ENCODE data around the gene GRK6. TPM values are rescaled to one million over a fixed set of nuclear protein-coding genes. Genes with fewer than 3 reads are reported as not detected.

Gene GRK6
- total RNA-seq, 1 donor from 2014 or later = 25.7 TPM

DNA sequence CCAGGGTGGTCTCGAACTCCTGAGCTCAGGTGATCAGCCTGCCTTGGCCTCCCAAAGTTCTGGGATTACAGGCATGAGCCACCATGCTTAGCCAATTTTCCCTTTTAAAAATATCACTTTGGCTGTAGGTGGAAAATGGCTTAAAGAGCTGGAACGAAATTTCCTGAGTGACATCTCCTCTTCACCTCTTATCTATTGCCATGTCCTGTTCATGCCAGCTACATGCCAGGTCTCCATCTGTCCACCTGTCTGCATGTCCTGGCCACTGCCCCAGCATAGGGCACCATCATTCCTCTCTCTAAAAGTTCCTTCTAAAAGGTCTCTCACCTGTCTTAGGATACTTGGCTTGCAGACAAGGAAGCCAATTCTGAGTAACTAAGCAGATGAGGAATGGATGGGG is 2.8 kb upstream of the GRK6 start:
- no peak for FAIRE-seq
- no peak for DNase-seq (ENCODE audit: low spot score in 2 of 2)

DNA sequence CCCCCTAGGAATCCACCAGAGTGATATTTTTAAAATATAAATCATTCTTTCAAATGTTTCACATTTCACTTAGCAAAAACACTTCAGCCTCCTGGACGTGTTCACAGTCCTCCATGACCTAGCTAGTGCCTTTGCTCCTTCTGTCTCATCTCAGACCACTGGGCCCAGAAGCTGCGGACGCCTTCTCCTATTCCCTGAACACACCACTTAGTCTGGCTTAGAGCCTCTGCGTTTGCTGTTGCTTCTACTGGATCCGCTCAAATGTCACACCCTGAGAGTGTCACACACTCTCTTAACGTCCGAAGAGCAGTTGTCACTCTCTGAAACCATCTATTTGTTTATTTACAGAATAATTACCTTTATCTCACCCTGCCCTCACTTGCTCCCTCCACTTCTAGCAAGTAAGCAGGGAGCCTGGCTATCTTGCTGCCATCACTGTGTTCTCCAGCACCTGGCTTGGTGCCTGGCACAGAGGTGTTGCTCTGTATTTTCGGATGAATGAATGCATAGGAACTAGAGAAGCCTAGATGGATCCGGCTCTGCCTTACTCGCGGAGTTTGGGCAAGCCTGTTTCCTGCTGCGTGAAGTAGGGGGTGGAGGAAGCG is 1.2 kb upstream of the GRK6 start:
- no peak for FAIRE-seq
- no peak for DNase-seq (ENCODE audit: low spot score in 2 of 2)

DNA sequence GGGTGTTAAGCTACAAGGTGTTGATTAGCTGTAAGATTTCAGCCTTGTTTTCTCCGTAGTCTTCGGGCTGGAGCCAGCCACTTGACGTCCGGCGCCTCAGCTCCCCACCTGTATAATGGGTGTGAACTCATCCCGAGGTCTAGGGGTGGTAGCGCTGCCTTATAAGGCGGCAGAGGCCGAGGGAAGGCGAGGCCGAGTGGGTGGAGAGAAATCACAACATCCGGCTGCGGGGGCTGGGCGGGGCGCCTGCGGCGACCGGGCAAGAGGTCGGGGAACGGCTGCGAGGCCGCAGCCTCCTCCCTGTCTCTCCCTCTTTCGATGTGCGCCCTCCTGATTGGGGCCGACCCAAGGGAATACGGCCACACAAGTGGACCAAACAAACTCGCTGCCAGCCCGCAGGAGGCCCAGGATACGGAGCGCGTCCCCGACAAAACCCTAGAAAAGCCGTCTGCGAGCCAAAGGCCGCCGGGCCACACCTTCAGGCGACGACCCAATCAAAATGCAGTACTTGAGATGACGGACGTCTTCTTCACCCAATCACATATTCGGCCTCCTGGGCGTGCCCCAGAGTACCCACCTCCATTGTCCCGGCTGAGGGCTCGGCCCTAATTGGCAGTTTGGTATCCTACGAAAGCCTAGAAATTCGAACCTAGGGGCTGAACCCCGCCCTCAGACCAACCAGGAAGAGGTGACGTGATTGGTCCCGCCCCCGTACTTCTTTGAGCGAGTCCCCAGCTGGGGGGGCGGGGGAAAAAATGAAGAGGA is 493 bp upstream of the GRK6 start:
- peak; percentile 98 for FAIRE-seq

DNA sequence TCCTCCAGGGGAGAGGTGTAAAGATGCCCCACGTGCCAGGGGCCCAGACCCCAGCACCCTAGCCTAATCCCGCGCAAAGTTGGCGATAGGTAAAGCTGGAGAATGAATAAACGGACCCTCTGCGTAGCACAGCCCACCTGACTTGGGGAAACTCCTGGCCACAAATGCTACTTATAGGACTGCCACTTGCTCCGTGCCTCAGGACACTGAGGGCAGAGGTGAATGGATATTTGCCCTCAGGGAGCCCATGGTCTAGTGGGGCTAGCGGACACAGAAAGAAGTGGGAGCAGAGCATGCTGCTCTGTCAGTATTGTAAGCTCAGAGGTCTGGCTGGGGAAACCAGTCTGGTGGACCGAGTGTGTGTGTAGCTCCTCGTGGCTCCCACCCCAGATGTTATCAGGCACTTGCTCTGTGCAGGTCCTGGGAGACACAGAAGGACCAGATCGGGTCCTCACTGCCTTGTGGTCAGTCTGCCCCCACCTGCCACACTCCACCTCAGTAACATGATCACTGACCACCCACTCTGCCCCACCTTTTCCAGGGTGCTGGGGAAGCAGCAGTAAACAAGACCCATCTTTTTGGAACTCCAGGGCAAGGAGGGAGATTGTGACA is 841 bp downstream of the GRK6 start:
- DNase-seq (ENCODE audit: low spot score in 2 of 2) (no peak), FAIRE-seq (no peak)

More for the DNA sequence above, 493 bp upstream of the GRK6 start:
- DNase-seq (ENCODE audit: low spot score in 2 of 2) = peak in 1 of 2 donors; percentile 99

DNA sequence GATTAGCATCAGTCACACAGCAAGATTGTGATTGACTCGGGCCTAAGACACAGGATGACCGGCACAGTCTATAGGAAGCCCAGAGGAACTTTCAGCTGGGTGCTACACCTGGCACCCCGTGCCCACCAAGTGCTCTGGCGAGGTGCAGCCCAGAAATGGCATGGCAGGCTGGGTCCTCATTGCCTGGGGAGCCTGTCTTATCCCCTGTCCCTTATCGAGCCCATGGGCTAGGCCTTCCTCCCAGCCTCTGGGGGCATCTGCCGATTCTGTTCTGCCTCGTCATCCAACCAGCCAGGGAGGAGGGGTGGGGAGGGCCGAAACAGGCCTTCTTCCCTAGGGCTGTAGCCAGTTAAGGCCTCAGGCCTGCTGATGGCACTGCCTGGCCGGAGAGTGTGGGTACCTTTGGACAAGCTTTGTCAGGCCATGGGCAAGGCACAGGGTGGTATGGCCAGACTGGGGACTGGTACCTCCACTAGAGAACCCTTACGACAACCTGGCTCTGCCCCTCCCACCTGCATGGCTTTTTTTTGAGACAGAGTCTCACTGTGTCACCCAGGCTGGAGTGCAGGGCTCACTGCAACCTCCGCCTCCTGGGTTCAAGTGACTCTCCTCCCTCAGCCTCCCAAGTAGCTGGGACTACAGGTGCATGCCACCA is 1.6 kb downstream of the GRK6 start:
- DNase-seq (ENCODE audit: low spot score in 2 of 2) (no peak), FAIRE-seq (no peak)

DNA sequence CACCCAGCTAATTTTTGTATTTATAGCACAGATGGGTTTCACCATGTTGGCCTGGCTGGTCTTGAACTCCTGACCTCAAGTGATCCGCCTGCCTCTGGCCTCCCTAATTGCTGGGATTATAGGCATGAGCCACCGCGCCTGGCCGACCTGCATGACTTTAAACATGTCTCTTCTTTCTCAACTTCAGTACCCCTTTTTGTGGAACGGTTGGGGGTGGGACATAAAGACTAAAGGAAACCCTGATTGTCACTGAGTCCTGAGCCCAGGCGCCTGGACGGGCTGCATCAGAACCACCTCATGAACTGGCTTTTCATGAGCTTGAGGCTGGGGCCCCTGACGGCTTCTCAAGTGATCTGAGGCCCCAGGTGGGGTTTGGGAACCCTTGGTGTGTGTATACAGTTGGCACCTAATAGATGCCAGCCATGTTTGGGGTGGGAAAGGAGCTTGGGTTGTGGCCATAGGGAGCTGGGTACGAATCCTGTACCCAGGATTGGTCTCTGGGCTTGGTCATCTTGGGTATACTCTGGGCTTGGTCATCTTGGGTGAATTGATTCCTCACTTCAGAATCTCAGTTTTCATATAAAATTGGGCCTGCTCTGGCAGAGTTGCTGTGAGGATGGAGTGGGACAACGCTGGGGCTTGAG is 2.2 kb downstream of the GRK6 start:
- FAIRE-seq (no peak), DNase-seq (ENCODE audit: low spot score in 2 of 2) (no peak)

DNA sequence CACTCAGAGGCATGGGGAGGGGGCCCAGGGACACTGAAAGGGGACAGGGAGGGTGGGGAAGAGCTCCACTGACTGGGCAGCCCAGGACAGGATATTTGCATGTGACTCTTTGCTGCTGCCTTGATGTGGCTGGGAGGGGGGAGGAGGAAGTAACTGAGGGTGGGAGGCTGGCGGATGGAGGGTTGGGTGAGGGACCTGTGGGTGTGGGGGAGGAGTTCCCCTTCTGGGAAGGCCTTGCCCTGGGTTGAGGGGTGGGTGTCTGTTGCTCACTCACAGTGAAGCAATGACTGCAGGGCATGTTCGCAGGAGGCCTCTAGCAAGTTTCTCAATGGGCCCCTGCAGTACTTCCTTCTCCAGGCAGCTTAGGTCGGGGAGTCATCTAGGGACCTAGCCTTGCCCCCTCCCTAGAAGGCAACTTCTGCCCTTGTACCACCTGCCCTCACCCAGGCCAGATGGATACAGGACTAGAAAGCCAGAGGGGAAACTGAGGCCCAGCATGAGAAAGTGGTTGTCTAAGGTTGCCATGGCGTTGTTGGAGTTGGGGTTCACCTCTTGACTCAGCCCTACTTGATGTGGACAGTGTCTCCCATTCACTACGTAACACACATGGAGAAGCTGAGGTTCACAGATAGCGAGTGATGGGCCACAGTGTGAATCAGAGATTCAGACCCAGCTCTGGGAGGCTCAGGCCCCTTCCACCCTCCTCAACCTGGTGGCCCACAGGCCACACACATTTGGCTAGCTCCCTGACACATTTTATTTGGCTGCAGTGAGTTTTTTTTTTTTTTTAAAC is 3.0 kb downstream of the GRK6 start:
- no peak for FAIRE-seq

DNA sequence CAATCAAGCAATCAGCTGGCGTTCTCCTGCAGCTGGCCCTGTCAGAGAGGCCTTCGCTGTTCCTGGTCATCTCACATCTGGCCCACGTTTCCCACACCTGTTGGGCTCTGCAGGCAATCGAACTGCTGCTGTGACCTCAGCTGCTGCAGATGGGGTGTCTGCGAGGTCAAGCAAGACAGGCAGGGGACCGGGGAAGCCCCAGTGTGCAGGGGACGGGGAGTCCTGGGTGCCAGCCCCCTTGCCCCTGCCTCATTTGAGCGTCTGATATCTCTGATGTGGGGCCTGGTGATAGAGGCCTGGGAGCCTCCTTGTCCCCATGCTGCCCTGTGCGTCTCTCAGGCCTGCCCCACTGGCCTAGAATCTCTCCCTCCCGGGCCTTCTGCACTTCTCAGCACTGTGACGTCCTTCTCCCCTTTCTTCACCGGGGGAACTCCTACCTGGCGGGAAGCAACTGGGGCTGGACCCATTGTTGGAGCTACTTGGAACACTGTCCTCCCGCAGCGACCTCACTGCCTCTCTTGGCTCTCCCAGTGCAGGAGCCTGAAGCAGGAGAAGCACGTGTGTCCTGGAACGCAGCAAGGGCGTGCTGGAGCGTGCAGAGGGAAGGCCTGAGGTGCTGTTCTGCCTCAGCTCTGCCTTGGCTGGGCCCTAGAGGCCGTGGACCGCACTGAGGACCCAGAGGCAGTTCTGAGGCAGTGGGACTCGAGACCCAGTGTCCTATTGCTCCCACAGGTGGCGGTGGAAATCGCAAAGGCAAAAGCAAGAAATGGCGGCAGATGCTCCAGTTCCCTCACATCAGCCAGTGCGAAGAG is 3.9 kb downstream of the GRK6 start:
- DNase-seq (ENCODE audit: low spot score in 2 of 2) = no peak
- FAIRE-seq = no peak

More for the DNA sequence above, 3.0 kb downstream of the GRK6 start:
- DNase-seq (ENCODE audit: low spot score in 2 of 2) = no peak

DNA sequence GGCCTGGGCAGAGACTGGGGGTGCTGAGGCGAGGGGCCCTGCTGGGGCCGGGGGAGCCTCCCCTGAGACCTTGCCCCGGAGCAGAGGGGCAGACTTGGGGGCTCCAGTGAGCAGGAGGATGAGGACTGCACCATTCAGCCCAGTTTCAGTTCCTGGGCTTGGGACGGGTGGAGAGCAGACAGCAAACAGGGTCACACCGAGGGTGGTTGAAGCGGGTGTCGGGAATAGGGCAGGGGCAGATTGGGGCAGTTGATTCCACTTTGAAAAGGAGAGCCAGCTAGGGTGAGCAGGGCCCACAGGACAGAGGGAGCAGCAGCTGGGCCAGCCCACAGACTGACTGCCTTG is 4.5 kb downstream of the GRK6 start:
- DNase-seq (ENCODE audit: low spot score in 2 of 2) (no peak), FAIRE-seq (no peak)

DNA sequence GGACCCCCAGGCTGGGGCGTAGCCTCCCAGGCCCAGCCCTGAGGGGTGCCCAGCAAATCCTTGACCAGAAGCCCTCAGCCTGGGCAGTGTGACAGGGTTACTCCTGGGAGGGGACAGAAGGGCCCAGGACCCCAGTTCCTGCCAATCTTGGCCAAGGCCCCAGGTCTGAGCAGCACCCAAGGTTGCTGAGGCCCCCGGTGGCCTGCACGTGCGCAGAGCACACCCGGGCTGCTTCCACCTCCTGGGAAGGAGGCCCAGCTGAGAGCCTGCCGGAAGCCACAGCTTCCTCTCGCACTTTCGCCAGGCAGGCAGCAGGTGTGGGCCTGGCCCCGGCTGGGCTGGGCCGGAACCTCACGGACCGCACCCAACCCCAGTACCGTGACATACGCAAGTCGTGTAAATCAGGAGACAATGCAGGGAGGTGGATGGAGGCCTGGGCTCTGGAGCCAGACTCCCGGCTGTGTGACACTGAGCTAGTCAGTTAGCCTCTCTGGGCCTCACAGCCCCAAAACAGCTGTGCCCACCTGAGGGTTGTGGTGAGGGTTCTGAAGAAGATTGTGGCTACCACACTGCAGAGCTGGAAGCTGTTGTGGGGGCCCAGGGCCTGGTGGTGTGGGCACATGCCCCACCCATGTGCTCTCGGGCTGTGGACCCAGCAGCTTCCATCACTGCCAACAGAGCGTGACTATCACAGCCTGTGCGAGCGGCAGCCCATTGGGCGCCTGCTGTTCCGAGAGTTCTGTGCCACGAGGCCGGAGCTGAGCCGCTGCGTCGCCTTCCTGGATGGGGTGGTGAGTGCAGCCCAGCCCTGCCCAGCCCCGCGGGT is 5.1 kb downstream of the GRK6 start:
- no peak for FAIRE-seq

DNA sequence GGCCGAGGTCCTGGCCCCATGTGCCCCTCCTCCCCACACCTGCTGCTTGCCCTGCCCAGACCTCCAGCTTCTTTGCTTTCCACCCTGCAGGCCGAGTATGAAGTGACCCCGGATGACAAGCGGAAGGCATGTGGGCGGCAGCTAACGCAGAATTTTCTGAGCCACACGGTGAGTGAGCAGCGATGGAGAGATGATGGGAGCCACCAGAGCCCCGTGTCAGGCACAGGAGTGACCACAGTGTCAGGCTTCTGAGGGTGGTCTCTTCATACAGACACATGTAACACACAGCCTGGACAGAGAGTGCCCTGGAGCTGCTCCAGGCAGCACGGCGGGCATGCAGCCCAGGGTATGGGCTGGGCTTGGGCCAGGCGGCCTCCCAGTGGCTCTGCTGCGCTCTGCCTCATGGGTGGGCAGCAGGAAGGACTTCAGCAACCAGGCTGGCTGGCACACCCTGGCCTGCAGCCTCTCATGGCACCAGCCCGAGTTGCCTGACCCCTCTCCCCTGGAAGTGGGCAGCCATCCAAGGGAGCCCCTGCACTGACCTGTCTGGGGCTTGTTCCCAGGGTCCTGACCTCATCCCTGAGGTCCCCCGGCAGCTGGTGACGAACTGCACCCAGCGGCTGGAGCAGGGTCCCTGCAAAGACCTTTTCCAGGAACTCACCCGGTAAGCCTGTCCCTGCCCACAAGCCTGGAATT is 5.8 kb downstream of the GRK6 start:
- DNase-seq (ENCODE audit: low spot score in 2 of 2) = no peak
- no peak for FAIRE-seq

More for the DNA sequence above, 5.1 kb downstream of the GRK6 start:
- no peak for DNase-seq (ENCODE audit: low spot score in 2 of 2)

DNA sequence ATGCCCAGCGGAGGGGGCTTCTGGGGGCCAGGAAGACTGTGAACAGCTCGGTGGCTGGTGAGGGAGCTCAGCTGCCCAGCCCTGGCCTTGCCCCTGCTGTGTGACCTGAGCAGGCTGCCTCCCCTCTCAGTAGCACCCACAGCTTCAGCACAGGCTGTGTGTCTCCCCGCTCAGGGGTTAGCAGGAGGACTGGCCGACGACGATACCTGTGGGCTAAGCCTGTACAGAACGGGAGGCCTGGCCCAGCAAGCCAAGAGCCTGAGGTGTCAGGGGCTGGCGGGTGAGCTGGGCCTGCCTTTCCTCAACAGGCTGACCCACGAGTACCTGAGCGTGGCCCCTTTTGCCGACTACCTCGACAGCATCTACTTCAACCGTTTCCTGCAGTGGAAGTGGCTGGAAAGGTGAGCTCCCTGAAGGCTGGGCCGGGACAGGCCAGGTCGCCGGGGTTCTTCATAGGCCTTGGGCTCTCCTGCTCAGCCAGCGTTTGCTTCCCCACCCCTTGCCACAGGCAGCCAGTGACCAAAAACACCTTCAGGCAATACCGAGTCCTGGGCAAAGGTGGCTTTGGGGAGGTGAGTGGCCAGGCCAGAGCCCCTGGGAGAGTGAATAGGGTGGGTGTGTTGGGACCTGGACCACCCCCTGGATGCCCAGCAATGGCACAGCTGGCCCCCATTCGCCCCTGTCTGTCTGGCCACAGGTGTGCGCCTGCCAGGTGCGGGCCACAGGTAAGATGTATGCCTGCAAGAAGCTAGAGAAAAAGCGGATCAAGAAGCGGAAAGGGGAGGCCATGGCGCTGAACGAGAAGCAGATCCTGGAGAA is 6.6 kb downstream of the GRK6 start:
- DNase-seq (ENCODE audit: low spot score in 2 of 2) (no peak), FAIRE-seq (no peak)

DNA sequence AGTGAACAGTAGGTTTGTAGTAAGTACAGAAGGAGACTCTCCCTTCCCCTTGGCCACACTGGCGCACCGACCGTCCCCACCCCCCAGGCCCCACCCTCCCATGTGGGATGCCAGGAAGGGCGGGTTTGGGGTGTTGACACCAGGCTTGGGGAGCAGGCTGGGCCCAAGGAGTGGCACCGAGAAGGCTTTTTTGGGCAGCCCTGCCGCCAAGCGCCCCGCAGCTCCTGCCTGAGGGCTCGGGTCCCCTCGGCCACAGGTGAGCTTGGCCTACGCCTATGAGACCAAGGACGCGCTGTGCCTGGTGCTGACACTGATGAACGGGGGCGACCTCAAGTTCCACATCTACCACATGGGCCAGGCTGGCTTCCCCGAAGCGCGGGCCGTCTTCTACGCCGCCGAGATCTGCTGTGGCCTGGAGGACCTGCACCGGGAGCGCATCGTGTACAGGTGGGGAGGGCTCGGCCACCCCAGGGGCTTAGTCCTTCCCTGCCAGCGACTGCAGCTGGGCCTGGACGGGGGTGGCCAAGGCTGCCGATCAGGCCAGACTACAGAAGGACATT is 7.3 kb downstream of the GRK6 start:
- no peak for FAIRE-seq
- no peak for DNase-seq (ENCODE audit: low spot score in 2 of 2)

DNA sequence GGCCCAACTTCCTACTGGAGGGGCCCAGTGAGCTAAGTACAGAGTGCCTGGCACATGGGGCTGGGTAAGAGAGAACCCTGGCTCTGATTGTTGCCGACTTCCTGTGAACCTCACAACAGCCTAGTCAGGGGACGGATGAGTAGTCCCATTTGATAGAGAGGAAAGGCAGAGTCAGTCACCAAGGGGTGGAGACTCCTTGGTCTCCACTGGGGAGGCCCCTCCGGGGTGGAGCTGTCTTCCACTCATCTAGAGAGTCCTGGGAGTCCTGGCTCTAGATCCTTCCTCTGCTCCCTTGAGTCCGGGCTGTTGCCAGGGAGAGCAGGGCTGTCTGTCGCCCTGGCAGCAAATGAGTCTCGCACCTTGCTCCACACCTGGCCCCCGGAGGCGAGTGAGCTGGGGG is 8.0 kb downstream of the GRK6 start:
- DNase-seq (ENCODE audit: low spot score in 2 of 2) (no peak), FAIRE-seq (no peak)

DNA sequence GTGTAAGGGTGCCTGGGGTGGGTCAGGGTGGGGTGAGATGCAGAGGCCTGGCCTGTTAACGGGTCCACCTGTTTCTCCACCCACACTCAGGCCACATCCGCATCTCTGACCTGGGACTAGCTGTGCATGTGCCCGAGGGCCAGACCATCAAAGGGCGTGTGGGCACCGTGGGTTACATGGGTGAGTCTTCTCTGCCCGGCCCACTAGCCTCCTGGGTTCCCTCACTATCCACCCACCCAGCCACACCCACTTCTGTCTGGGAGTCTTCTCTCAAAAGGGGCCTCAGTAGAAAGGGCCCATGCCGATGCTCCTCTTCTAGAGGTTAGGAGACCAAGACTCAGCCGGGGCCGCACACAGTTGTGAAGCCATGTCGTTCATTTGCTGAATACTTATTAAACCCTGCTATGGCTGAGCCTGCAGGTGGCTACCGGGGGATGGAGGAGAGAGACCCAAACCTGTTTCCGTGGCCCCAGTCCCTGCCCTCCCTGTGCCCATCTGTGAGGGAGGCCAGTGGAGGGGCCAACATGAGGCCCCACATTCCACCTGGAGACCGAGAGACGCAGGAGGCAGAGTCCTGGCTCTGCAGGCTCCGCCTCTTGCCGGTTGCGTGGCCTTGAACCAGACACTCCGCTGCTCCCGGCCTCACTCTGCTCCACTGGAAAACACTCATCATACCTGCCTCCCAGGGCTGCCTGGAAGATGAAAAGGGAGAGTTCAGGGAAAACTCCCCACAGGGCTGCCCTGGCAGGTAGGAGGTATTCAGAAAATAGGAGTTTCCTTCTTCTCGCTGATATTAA is 8.7 kb downstream of the GRK6 start:
- FAIRE-seq (no peak), DNase-seq (ENCODE audit: low spot score in 2 of 2) (no peak)

Data from frontal cortex (tissue), 4 donors.